GM18505 (cell line): Measurements from ENCODE around the gene GP1BA.

Experiments used
- ATAC-seq: cut with Tn5 transposase; IDR thresholded peaks from one replicate; pipeline ENCODE4 v1.9.1; 2021; ENCODE audit not compliant: unreplicated experiment
- POLR2A ChIP-seq: IDR thresholded peaks from 4 replicates; pipeline ENCODE4 v1.6.1; 2011; ENCODE audit warnings: borderline replicate concordance; ENCODE audit not compliant: insufficient read depth, insufficient read length; ENCODE audit errors: extremely low read depth

GP1BA gene

GRCh38 chr17:4958102-4958501, 26.0 kb downstream of the GP1BA start:
- ATAC-seq, result no peak
- no peak for TF ChIP-seq POLR2A

GRCh38 chr17:4959261-4959965, 27.3 kb downstream of the GP1BA start:
- no peak for TF ChIP-seq POLR2A
- ATAC-seq, result no peak

- no peak for TF ChIP-seq POLR2A
- no peak for ATAC-seq
Observed at GRCh38 chr17:4960279-4960922, 28.3 kb downstream of the GP1BA start.

GRCh38 chr17:4965311-4965986, 33.4 kb downstream of the GP1BA start:
- no peak for ATAC-seq
- no peak for TF ChIP-seq POLR2A

GRCh38 chr17:4966844-4967538, 34.9 kb downstream of the GP1BA start:
- no peak for TF ChIP-seq POLR2A
- peak; percentile 71 for ATAC-seq

GRCh38 chr17:4967539-4968485, 35.7 kb downstream of the GP1BA start, which contains the start of gene SPAG7:
Gene SPAG7 (minus strand): TSS chr17:4967817. CDS start chr17:4967804, 13 bp downstream.
- ATAC-seq, result peak; percentile 65
- peak; percentile 92 for TF ChIP-seq POLR2A

- ATAC-seq, result no peak
- no peak for TF ChIP-seq POLR2A
Observed at GRCh38 chr17:4968486-4969046, 36.5 kb downstream of the GP1BA start.

- TF ChIP-seq POLR2A, result no peak
- no peak for ATAC-seq
Observed at GRCh38 chr17:4969047-4969550, 37.0 kb downstream of the GP1BA start.

- TF ChIP-seq POLR2A, result peak; percentile 4
- no peak for ATAC-seq
Observed at GRCh38 chr17:4969551-4970173, 37.6 kb downstream of the GP1BA start.

- ATAC-seq, result no peak
- TF ChIP-seq POLR2A, result no peak
Observed at GRCh38 chr17:4970273-4970672, 38.2 kb downstream of the GP1BA start.

- no peak for TF ChIP-seq POLR2A
- no peak for ATAC-seq
Observed at GRCh38 chr17:4971826-4972225, 39.7 kb downstream of the GP1BA start.
